Small intestine (tissue), 7 donors: Measurements from ENCODE around the gene ETHE1. TPM values are rescaled to one million over a fixed set of nuclear protein-coding genes. Genes with fewer than 3 reads are reported as not detected.

ENCODE experiments used
- DNase-seq, 2 donors: peaks; one replicate each; pipeline versions ENCODE4 v3.0.0 to v3.0.0-alpha.2; 2013
- FAIRE-seq: peaks from 2 replicates; lab custom pipeline; 2012; peaks lifted over from hg19 to GRCh38; lab: Jason Lieb, UNC
- H3K27ac ChIP-seq, 3 donors: one replicate each; pipeline ENCODE4 v1.5.1; 2013; ENCODE audit warnings: low read length in 2 of 3, mild to moderate bottlenecking in 2 of 3, control low read depth in 1 of 3, inconsistent platforms in 1 of 3, low read depth in 1 of 3, moderate library complexity in 1 of 3
- H3K27me3 ChIP-seq, 3 donors: one replicate each; pipeline ENCODE4 v1.6.1; 2013; ENCODE audit warnings: low read length in 3 of 3, inconsistent platforms in 1 of 3; ENCODE audit not compliant: control insufficient read depth in 3 of 3, insufficient read depth in 3 of 3
- H3K36me3 ChIP-seq, 3 donors: one replicate each; pipeline ENCODE4 v1.6.1; 2013; ENCODE audit warnings: low read length in 3 of 3, inconsistent platforms in 1 of 3, low read depth in 1 of 3, mild to moderate bottlenecking in 1 of 3, moderate library complexity in 1 of 3; ENCODE audit not compliant: control insufficient read depth in 3 of 3, insufficient read depth in 2 of 3
- H3K4me1 ChIP-seq, 3 donors: one replicate each; pipeline ENCODE4 v1.6.1; 2013; ENCODE audit warnings: low read length in 2 of 3, inconsistent platforms in 1 of 3, low read depth in 1 of 3, mild to moderate bottlenecking in 1 of 3, moderate library complexity in 1 of 3; ENCODE audit not compliant: control insufficient read depth in 3 of 3, insufficient read depth in 2 of 3
- H3K4me3 ChIP-seq, 3 donors: one replicate each; pipeline ENCODE4 v1.5.1; 2013; ENCODE audit warnings: low read length in 3 of 3, control low read depth in 1 of 3, inconsistent platforms in 1 of 3, low read depth in 1 of 3, mild to moderate bottlenecking in 1 of 3, moderate library complexity in 1 of 3
- H3K9me3 ChIP-seq, 2 donors: one replicate each; pipeline ENCODE4 v1.6.1; 2013; ENCODE audit warnings: low read depth in 1 of 2, low read length in 1 of 2; ENCODE audit not compliant: control insufficient read depth in 2 of 2, insufficient read depth in 1 of 2
- WGBS, 3 donors: extraction: QIAGEN DNeasy Blood & Tissue Kit; methylation state at CpG; one replicate each; pipeline ENCODE4 v1.1.7; 2013; 5-methylcytosine and 5-hydroxymethylcytosine counted together
- polyA plus RNA-seq, 4 donors: library from polyadenylated mRNA; stranded (reverse) in 3 of 4; unstranded in 1 of 4; fragments of 200-250 nt in 3 of 4; fragments of 120-200 nt in 1 of 4; gene quantifications; one replicate each; pipeline versions ENCODE4 v1.2.1 to v1.2.3, GENCODE V29; 2013
- donor health status: healthy with polysubstance abuse.
- donor health status: control.
- donor health status: control.
- donor health status: Bipolar disorder and iron deficiency.
- donor health status: healthy.

ETHE1 gene
- polyA plus RNA-seq, 4 donors: 118 to 164 (median 129) TPM

GRCh38 chr19:43488179-43488578 is 38.8 kb downstream of the ETHE1 start:
- Histone ChIP-seq H3K27me3 (no peaks in the 10 kb centered on the region), H3K27ac (no peak overlapping the region), H3K4me1 (no peaks in the 10 kb centered on the region), H3K36me3 (peaks cover 0 to 35% (median 0%) of the 10 kb centered on the region in 3 donors), H3K9me3 (no peaks in the 10 kb centered on the region), H3K4me3 (no peak overlapping the region)
- no peak for FAIRE-seq
- WGBS, 3 donors: 88 to 94% (median 88%) methylated on average over 8 of the region's 8 CpGs
- no peak for DNase-seq

- Histone ChIP-seq H3K4me1 (no peaks in the 10 kb centered on the region), H3K9me3 (no peaks in the 10 kb centered on the region), H3K4me3 (no peak overlapping the region), H3K27me3 (no peaks in the 10 kb centered on the region), H3K36me3 (peaks cover 0 to 37% (median 0%) of the 10 kb centered on the region in 3 donors), H3K27ac (no peak overlapping the region)
- DNase-seq (no peak), FAIRE-seq (no peak)
- 90 to 97% (median 94%) methylated on average over 6 to 7 of the region's 7 CpGs for WGBS, 3 donors
Measured at GRCh38 chr19:43486412-43486811, 40.6 kb downstream of the ETHE1 start.

GRCh38 chr19:43485951-43486350 is 41.0 kb downstream of the ETHE1 start:
- no peaks in the 10 kb centered on the region for H3K27me3 ChIP-seq
- no peak overlapping the region for H3K27ac ChIP-seq
- H3K36me3 ChIP-seq: peaks cover 0 to 38% (median 0%) of the 10 kb centered on the region in 3 donors
- FAIRE-seq (no peak), DNase-seq (no peak)
- WGBS, 3 donors: 81 to 87% (median 87%) methylated on average over 6 of the region's 6 CpGs
- no peak overlapping the region for H3K4me3 ChIP-seq
- H3K9me3 ChIP-seq: no peaks in the 10 kb centered on the region
- H3K4me1 ChIP-seq: no peaks in the 10 kb centered on the region

- Histone ChIP-seq H3K4me3 (no peak overlapping the region), H3K9me3 (no peaks in the 10 kb centered on the region), H3K36me3 (peaks cover 0 to 46% (median 0%) of the 10 kb centered on the region in 3 donors), H3K27me3 (no peaks in the 10 kb centered on the region), H3K27ac (no peak overlapping the region), H3K4me1 (no peaks in the 10 kb centered on the region)
- no peak for FAIRE-seq
- no peak for DNase-seq
- WGBS, 3 donors: 91 to 93% (median 92%) methylated on average over 6 of the region's 6 CpGs
Measured at GRCh38 chr19:43483281-43483680, 43.7 kb downstream of the ETHE1 start.

- Histone ChIP-seq H3K9me3 (no peaks in the 10 kb centered on the region), H3K4me3 (no peak overlapping the region), H3K36me3 (peaks cover 0 to 56% (median 0%) of the 10 kb centered on the region in 3 donors), H3K27ac (no peak overlapping the region), H3K27me3 (no peaks in the 10 kb centered on the region), H3K4me1 (no peaks in the 10 kb centered on the region)
- DNase-seq (no peak), FAIRE-seq (no peak)
- WGBS, 3 donors: 88 to 93% (median 89%) methylated on average over 4 of the region's 4 CpGs
Measured at GRCh38 chr19:43482193-43482592, 44.8 kb downstream of the ETHE1 start.

- H3K4me3 ChIP-seq: no peak overlapping the region
- DNase-seq (no peak), FAIRE-seq (no peak)
- no peak overlapping the region for H3K27ac ChIP-seq
- H3K27me3 ChIP-seq: no peaks in the 10 kb centered on the region
- 87% methylated on average over 6 of the region's 6 CpGs for WGBS, 3 donors
- peaks cover 0 to 58% (median 0%) of the 10 kb centered on the region in 3 donors for H3K36me3 ChIP-seq
- H3K9me3 ChIP-seq: no peaks in the 10 kb centered on the region
- no peaks in the 10 kb centered on the region for H3K4me1 ChIP-seq
Measured at GRCh38 chr19:43481701-43482100, 45.3 kb downstream of the ETHE1 start.

GRCh38 chr19:43480574-43480973 is 46.4 kb downstream of the ETHE1 start:
- FAIRE-seq (no peak), DNase-seq (no peak)
- WGBS, 3 donors: 90 to 94% (median 94%) methylated on average over 3 of the region's 3 CpGs
- H3K27me3 ChIP-seq: no peaks in the 10 kb centered on the region
- H3K4me1 ChIP-seq: peaks cover 0 to 1% (median 0%) of the 10 kb centered on the region in 3 donors
- H3K9me3 ChIP-seq: no peaks in the 10 kb centered on the region
- no peak overlapping the region for H3K27ac ChIP-seq
- peaks cover 0 to 54% (median 0%) of the 10 kb centered on the region in 3 donors for H3K36me3 ChIP-seq
- H3K4me3 ChIP-seq: no peak overlapping the region

GRCh38 chr19:43479961-43480561 is 46.9 kb downstream of the ETHE1 start:
- Histone ChIP-seq H3K36me3 (peaks cover 0 to 54% (median 0%) of the 10 kb centered on the region in 3 donors), H3K27ac (no peak overlapping the region), H3K9me3 (no peaks in the 10 kb centered on the region), H3K4me3 (no peak overlapping the region), H3K4me1 (peaks cover 0 to 4% (median 0%) of the 10 kb centered on the region in 3 donors), H3K27me3 (no peaks in the 10 kb centered on the region)
- FAIRE-seq (no peak), DNase-seq (no peak)
- WGBS, 3 donors: 92 to 93% (median 93%) methylated on average over 4 of the region's 4 CpGs

- peaks cover 0 to 54% (median 0%) of the 10 kb centered on the region in 3 donors for H3K36me3 ChIP-seq
- WGBS, 3 donors: 90 to 93% (median 91%) methylated on average over 15 of the region's 15 CpGs
- H3K4me3 ChIP-seq: no peak overlapping the region
- no peak overlapping the region for H3K27ac ChIP-seq
- DNase-seq (no peak), FAIRE-seq (no peak)
- peaks cover 0 to 7% (median 2%) of the 10 kb centered on the region in 3 donors for H3K4me1 ChIP-seq
- no peaks in the 10 kb centered on the region for H3K9me3 ChIP-seq
- no peaks in the 10 kb centered on the region for H3K27me3 ChIP-seq
Measured at GRCh38 chr19:43479226-43479625, 47.8 kb downstream of the ETHE1 start.
